SW480 (cell line): ENCODE measurements around the gene ADM2.
A peak's percentile ranks its signal among the peaks of the same experiment; 100 is the strongest.

ENCODE experiments used
- DNase-seq: peaks from one replicate; pipeline ENCODE4 v3.0.0-alpha.2; 2016; ENCODE audit warnings: low spot score

Gene ADM2

DNA sequence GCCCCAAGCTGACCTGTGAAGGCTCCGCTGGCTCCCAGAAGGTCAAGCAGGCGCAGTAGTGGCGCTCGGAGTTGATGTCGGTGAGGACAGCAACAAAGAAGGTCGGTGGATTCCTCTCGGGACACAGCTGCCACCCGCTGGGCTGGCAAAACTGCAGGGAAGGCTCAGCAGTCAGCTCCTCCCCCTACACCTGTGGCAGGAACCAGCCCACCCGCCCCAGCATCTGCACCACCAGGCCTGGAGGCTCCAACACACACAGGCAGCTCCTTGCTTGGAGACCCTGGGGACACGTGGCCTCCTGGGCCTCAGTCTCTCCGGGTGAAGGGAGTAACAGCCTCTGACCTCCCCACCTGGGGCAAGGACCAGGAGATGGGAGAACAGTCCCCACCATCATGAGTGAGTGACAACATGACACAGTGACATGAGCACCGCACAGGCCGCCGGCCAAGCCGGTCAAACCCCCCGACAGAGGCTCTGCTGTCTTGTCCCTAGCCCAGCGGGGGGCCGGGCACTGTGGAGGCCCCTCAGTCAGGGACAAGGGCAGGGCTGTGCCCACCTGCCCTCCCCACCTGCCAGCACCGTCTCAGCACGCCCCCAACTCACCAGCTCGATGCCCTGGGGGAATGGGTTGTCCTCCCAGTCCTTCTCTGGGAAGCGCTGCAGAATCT lies 13.4 kb upstream of the ADM2 start:
- no peak for DNase-seq

DNA sequence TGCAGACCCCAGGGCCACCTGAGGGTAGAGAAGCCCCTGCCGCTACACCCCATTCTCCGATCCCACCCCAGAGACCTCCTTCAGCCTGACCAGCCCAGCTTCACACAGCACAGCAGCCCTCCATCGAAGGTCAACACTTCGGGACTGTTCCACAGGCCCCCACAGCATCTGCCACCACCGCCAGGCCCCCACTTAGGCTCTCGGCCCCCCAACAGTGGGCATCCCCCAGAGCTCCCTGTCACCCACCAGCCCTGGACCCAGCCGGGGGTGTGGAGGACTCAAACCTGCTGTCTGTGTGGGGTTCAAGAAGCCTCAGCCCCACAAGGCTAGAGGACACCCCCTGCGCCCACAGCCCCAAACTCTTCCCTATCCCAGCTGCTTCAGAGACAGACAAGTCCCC lies 12.7 kb upstream of the ADM2 start:
- no peak for DNase-seq

DNA sequence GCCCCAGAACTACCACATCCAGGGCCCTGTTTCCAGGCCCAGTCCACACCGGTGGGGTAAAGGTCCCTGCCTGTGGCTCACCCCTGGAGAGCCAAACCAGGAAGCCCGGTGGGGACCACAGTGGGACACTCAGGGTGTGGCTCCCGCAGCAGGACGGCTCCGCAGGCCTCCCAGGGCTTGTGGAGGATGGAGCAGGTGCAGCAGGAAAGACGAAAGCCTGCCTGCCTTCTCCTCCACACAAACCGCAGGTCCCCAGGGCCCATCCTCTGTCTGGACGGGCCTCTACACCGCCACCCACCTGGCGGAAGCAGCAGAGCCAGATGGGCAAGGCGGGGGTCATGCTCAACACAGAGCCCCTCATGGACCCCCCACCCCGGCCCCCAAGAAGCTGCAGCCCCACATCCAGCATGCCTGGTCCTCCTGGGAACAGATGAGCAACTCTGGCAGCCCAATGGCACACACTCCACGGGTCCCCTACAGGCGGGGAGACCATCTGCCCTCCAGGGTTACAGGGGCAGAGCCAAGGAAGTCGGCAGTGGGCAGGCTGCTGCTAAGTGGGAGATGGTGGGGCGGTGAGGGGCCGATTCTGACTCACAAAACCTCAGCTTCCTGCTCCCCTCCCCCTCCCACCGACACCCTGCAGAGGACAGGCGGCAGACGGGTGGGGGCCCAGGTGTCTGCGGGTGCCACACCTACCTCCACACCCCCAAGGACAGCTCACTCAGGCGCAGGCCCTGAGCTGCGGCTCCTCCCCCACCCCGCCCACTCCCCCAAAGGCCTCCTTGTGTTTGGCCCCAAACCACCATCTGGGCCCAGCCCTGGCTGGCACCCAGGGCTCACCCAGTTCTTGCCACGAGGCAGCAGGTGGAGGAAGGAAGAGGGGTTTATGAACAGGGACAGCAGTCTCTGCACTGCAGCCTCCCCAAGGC lies 11.7 kb upstream of the ADM2 start:
- peak; percentile 97 for DNase-seq

DNA sequence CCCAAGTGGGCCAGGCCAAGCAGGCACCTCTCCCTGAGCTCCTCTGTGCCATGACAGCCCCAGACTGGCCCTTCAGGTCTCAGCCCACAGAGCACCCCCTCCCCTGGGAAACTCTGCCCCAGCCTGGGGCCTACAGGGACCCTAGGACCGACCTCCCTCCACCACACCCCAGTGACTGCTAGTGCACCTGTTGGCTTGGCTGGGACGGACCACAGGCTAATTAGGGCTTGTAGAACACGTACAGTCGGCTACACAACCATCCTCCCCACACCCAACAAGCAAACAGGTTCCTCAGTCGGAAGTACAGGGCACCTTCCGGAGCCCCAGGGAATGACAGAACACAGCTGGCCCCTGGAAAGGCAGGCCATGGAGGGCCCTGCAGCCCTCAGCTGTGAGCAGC lies 10.9 kb upstream of the ADM2 start:
- peak; percentile 65 for DNase-seq

DNA sequence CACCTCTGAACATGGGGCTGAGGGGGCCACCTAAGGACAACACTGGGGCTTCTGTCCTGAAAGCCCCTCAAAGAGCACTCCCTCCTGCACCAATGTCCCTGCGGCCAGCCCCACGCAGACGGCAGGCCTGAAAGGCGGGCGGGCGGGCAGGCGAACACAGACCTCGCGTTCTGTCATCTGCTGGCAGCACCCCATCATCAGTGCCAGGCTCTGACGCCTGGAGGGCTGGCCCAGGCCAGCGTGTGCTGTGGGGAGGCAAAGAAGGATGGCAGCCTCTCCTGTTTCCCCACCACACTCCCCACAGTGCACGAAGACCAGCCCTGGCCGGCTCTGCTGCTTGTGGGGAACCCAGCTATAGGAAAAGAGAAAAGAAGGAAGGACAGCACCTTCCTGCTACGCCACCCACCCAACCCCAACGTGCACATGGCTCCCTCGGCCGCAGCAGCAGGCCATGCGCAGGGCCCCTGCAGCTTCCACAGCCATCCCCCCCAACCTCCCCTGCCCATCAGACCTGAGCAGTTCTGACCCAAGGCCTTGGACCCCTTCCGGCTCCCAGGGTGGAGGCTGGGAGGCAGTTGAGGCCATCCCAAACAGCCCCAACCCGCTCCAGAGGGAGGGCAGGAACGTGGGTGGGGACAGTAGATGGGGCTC lies 10.0 kb upstream of the ADM2 start:
- DNase-seq = no peak

DNA sequence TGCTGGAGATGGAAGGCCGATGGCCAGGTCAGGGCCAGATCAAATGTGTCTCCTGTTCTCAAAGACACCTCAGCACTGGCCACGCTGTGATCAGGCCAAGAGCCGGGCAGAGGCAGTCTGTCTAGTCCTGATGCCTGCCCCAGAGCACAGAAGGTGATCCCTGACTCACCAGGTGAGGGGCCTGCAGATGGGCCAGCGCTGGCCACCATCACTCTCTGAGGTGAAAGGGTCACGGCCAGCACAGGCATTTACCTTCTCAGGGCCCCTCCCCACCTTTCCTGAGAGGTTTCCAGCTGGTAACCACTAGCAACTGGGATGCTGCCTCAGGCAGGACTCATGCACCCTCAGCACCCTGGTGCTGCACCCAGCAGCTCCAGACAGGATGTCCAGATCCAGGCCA lies 9.4 kb upstream of the ADM2 start:
- DNase-seq = no peak

DNA sequence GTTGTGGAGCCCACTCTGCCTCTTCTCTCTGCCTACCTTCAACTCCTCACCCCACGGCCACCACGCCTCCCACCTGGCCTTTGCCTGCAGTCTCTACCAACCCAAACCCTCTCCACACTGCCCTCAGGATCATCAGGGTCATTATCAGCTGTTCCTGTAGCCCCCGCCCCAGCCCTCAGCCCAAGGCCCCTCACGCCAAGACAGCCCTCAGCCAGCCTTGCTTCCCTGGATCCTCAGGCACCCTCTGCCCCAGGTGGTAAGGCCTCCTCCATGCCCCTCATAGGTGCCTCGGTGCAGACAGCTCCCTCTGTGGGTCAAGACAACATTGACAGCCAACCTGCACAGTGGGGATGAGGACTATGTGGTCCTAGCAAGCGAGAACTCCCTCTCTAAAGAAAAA lies 8.3 kb upstream of the ADM2 start:
- DNase-seq = no peak

DNA sequence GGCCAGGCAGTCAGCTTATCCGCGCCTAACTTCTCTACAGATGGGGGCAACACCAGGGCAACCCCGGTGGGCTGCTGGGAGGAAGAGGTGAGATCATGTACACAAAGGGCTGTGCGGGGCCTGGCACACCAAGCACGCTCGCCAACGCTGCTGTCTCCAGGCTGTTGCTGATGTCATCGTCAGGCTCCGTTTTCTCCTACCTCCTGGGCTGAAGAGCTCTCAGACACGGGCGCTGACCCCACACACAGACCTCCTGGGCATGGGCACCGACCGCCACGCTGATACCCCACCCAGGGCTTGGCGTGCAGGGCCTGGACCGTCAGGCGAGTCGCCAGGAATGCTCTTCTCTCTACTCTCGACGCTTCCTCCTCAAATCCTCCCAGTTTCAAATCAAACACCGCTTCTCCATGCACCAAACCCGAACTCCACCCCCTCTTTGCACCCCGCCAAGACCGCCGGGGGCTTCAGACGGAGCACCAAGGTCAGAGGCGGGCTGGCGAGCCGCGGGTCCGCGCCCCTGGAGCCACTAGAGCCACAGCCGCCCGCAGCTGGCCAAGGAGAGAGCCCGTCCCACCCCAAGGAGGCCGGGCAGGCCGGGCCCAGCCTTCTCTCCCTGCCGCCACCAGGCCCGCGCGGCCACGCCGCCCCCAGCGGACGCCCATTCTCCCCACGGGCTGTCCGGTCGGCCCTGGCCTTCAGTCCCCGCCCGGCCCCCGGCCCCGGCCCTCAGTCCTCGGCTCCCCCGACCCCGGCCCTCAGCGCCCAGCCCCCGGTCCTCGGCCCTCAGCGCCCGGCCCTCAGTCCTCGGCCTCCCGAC lies 7.3 kb upstream of the ADM2 start:
- no peak for DNase-seq

DNA sequence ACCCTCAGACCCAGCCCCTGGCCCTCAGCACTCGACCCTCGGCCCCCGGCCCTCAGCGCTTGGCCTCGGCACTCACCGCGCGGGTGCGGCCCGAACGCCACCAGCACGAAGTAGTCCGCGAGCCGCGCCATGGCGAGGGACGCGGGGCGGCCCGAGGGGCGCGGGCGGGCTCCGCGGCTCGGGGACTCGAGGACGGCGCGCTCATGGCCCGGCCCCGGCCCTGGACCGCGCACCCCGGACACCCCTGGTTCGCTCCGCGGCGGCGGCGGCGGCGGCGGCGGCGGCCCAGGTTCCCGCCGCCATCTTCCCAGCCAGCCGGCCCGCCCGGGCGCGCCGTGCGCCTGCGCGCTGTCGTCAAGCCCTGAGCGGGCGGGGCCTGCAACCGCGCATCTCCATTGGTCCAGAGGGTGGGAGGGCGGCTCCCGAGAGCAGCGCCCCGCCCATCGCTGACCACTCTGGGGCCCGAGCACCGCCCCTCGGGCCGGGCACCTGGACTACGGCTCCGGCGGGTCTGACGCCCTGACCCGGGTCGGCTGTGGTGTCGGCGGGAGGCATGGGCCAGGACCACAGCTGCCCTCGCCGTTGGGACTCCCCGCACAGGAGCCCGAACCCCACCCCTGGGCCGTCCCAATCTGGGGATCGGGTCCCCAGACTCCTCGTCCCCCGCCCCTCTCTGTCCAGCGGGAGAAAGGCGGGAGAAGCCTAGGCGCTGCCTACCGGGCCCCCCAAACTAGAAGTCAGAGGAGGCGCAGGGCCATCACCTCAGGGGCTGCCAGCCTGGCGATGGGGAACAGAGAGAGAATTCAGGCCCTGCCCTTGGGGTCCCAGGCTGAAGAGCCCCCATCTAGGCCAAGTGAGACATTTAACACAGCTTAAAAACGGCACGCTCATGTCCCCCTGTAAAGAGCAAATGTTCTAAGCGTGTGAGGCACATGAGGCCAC lies 6.4 kb upstream of the ADM2 start, which contains the start of gene SBF1:
Gene SBF1 (minus strand): TSS at position 326 of the 942 bp plus-strand sequence. CDS start 195 bp downstream, at position 131.
- DNase-seq = peak; percentile 81

DNA sequence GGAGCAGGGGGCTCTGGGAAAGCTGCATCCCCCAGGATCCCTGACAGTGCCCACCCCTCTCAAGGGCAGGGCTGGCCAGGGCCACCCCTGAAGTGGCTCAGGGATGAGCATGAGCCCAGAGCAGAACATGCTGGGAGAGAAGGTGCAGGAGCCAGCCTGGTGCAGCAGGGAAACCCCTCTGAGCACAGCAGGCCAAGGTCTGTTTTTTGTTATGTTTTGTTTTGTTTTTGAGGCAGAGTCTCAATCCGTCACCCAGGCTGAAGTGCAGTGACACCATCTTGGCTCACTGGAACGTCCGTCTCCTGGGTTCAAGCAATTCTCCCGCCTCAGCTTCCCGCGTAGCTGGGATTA lies 5.7 kb upstream of the ADM2 start:
- DNase-seq = no peak

DNA sequence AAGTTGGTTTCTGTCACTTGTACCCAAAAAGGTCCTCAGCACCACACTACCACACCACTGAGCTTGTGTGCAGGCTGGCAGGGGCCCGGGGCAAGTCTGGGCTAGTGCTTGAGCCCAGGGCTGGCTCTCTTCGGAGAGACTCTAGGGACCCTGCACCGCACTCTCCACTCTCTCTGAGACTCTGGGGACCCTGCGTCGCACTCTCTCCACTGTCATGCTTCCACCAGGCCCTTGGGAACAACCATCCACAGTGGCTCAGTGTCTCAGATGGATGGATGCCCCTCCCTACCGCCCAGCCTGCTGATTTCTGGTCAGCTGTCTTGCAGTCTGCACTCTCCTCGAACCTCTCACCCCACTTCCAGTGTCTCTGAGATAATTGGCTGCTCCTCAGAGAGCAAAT lies 4.5 kb upstream of the ADM2 start:
- DNase-seq = no peak

DNA sequence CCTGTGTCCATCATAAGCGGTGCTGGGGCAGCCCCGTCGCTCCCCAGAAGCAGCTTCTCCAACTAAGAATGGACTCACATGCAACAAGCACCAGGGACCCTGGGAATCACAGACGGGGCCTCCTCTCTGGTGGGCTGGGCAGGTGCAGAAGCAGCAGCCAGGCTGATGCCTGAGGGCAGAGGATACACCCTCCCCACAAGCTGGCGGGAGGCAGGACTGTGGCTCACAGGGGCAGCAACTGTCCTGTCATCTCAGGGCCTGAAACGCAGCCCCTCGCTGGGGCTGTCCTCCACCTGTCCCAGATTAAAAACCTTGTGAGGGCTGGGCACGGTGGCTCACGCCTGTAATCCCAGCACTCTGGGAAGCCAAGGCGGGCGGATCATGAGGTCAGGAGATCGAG lies 3.4 kb upstream of the ADM2 start:
- DNase-seq = no peak

DNA sequence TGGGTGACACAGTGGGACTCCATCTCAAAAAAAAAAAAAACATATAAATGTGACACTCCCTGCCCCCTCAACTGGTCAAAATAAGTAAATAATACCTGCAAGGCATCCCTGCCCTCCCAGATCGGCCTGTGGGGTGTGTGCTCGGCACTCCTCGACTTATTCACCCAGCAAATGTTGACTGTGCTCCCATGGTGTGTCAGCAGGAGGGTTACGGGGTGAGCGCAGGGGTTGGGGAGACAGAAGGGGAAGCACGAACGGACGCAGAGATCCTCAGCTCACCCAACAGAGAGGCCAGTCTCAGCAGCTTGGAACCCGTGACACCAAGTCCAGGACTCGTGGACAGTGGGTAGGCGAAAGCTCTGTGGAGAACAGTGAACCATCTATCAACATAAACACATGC lies 1.6 kb upstream of the ADM2 start:
- no peak for DNase-seq

DNA sequence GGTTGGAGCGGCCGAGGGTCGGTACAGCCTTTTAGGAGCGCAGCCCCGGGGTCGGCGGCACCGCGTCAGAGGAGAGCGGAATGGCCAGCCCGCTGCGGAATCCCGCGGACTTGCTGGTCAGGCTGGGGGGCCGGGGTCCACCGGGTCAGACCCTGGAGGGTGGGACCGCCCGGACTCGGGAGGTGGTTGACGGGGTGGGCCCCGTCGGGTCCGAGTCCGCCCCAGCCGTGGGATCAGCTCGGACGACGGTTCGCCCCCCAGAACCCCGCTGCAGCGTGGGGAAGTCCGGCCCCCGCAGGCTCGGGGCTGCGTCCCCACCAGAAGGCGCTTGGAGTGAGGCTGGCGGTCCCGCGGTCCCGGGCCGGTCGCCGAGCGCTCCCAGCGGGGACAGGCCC lies 301 bp upstream of the ADM2 start:
- no peak for DNase-seq

DNA sequence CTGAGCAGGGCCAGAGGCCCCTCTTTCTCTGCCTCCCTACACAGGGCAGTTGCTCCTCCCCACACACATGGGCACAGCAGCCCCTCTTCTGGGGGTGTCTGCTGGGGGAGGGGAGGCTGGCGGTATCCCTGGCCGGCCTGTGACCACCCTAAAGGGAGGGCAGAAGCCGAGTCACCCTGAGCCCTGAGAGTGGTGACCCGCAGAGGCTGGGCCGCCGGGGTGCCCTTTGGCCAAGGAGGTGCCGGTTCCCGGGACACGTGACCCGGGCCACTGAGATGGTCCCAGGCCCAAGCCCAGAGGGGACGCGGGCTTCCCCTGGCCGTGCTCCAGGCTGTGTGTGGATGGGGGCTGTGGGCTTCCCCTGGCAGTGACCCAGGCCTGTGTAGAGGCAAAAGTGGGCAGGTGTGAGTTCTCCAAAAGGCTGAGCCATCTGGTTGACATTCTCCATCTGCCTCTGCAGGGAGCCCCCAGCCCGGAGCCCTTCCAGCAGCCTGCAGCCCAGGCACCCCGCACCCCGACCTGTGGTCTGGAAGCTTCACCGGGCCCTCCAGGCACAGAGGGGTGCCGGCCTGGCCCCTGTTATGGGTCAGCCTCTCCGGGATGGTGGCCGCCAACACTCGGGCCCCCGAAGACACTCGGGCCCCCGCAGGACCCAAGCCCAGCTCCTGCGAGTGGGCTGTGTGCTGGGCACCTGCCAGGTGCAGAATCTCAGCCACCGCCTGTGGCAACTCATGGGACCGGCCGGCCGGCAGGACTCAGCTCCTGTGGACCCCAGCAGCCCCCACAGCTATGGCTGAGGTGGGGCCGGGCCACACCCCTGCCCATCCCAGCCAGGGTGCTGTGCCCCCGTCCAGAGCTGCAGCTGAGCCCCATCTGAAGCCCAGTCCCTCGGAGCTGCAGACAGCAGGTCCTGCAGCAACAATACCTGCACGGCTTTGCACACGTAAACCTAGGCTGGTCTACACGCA lies 1.0 kb downstream of the ADM2 start:
- no peak for DNase-seq

DNA sequence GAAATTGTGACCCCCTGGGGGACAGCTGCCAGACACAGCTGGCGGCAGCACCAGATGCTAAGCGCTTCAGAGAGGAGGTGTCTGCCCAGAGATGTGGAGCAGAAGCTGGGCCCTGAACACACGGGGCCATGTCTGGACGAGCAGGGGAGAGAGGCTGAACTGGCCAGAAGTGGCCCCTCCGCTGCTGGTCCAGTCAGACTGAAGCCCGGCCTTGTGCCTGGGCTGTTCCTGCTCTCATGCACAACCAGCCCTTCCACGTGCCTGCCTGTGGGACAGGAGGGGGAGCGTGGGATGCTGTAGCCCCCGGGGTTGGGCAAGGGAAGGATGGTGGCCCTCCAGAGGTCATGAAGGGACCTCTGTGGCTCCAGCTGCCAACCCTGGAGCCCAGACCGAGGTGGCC lies 1.8 kb downstream of the ADM2 start:
- no peak for DNase-seq

DNA sequence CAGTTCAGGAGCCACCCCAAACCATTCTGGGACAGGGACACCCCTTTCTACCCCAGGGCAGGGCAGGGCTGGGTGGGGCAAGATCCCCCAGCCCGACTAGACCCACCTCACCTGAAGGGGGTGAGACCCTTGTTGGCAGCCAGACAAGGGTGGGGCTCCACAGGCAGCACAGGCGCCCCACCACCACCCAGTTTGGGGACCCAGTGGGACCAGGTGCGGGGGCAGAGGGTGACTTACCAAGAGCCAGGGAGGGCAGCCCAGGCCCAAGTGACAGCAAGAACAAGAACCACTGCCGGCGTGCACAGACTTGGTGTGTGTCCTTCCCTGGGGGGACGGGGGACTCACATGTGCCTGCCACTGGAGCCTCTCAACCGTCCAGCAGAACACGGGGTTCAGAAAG lies 2.2 kb downstream of the ADM2 start:
- DNase-seq = no peak

DNA sequence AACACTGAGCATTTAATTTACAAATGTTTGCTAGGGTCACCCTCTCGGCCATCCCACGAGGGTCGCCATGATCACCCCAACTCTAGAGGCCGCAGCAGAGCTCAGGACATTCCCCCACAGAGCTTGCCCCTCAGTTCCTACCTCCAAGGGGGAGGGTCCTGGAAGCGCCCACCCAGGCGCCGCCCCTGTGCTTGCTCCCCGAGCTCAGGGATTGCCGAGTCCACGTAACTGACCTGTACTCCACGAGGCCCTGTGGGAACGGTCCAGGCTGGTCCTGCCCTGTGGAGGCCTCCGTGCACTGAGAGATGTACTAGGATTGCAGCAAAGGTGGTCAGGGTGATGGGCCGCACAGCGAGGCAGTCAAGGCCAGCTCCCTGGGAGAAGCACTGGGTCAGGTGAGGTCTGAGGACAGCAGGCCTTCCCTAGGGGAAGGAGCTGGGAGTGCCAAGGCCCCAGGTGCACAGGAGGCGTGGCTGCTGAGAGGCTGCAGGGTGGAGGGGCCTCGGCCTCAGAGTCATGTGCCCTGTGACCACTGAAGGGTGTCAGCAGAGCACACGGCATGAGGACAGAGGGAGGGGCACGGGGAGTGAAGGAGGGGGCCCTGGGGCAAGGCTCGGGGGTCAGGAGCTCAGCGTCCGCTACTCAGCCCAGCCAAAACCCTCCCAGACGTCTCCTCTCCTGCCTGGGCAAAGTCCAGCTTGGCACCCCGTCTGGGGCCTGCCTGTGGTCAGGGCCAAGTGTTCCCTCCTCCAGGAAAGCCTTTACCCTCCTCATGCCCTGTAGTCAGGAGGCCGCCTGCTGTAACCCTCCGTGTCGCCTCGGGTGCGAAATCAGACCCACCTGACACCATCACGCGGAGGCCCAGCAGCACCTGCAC lies 2.9 kb downstream of the ADM2 start:
- DNase-seq = no peak
